Measurements from ENCODE around the gene PIGS.

- TF ChIP-seq MAX (IDR thresholded peaks at IDR 0.05) (no peak), CTCF (IDR thresholded peaks at IDR 0.05; ENCODE audit: low read depth, low read length, missing input control) (peak; percentile 96), RAD21 (IDR thresholded peaks at IDR 0.05) (peak; percentile 78 to 86), TAF1 (conservative IDR thresholded peaks at IDR 0.05) (no peak), ZBTB33 (IDR thresholded peaks at IDR 0.05) (no peak), EGR1 (IDR thresholded peaks at IDR 0.05; ENCODE audit: low read depth in 2 of 2) (no peak), ATF3 (IDR thresholded peaks at IDR 0.05) (no peak), FOXA1 (IDR thresholded peaks at IDR 0.05) (no peak), REST (IDR thresholded peaks at IDR 0.05) (no peak), YY1 (IDR thresholded peaks at IDR 0.05) (no peak)
Measured at GRCh38 chr17:28547623-28548416, 23.5 kb downstream of the PIGS start.
